Left cardiac atrium (tissue), 4 donors: ENCODE results near the gene OR7D2. TPM values are rescaled to one million over a fixed set of nuclear protein-coding genes. Genes with fewer than 3 reads are reported as not detected.
"Not testable (repeated sequence)": the region's sequence is repeated elsewhere in the genome, so short reads cannot be mapped to it uniquely, and the experiment has no call there.

Experiments used
- ATAC-seq, 2 donors: fragments of 200-7000 bp; cut with Tn5 transposase; one replicate each; pipeline ENCODE4 v1.9.1; 2020; ENCODE audit warnings: mild to moderate bottlenecking in 2 of 2, moderate library complexity in 2 of 2
- DNase-seq: peaks from one replicate; pipeline ENCODE4 v3.0.0-alpha.2; 2020
- intact Hi-C, 2 donors: fragments of 100-400 bp; cut with DNase I; formaldehyde crosslinking; loops; one replicate each; pipeline versions ENCODE4 v1.14.1 to v1.15.1; 2022 to 2023
- total RNA-seq, 2 donors: library from RNA; stranded (reverse); fragmentation: NEBNext Ultra II Directional; extraction: Animal tissue kit (Norgen Biotek cat#: 25700); gene quantifications; one replicate each; pipeline ENCODE4 v1.2.1, GENCODE V29; 2021
- donor health status: DM: no; HTN: yes; CAD: no.
- donor health status: DM: no; HTN: yes; CAD: no; lungs with severe emphysema.
- donor health status: DM: yes; HTN: yes; CAD: no.
- donor health status: Dilated cardiomyopathy.

OR7D2 gene
- total RNA-seq, 2 donors from 2014 or later: 0.21 TPM; not detected in 1

DNA sequence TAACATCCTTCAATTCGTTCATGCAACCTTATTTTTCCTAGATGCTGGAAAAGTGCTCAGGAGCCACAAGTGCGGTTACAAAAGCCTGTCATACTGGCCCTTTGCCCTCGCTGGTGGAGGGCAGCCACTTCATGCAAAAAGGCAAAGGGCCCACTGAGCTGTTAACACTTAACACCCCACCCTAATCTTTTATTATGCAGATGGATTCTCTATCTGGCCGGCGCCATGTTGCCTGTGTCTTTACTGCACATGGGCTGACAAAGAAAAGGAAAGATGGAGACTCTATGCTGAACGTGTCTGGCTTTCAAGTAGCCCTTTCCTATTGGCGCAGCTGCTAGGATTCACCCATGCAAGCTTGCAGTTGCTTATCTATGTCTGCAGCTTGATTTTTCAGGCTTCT, 10.8 kb downstream of the OR7D2 start:
- intact Hi-C loops: no loop called here
- ATAC-seq (no peak), DNase-seq (no peak)

- intact Hi-C loops, ATAC-seq, DNase-seq: not testable (repeated sequence)
Observed at GRCh38 chr19:9198044-9198443, 19.3 kb downstream of the OR7D2 start.

DNA sequence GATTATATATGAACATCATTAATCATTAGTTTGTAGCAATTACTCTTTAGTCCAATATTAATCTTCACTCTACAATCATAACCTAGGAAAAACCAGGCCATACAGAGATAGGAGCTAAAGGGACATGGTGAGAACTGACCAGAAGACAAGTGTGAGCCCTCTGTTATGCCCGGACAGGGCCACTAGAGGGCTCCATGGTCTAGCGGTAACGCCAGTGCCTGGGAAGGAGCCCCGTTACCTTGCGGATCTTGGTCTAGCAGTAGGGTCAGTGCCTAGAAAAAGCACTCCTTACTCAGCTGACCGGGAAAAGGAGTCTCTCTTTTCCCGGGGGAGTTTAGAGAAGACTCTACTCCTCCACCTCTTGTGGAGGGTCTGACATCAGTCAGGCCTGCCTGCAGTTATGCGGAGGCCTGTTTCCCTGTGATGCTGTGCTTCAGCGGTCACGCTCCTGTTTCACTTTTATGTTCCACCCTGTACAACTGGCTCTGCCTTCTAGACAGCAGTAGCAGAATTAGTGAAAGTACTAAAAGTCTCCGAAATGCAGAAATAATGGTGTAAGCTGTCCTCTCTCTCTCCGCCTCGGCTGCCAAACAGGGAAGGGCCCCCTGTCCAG, 26.8 kb downstream of the OR7D2 start:
- peak in 1 of 2 donors; percentile 81 for ATAC-seq
- DNase-seq: peak; percentile 77
- intact Hi-C loops: loop anchor here in 1 of 2 donors (5.0 kb wide), 1 partner anchor 592 kb away; no protein-coding TSS in a partner anchor

- ATAC-seq (no peak), DNase-seq (no peak)
- intact Hi-C loops: no loop called here
Observed at GRCh38 chr19:9219489-9219888, 40.7 kb downstream of the OR7D2 start, which contains the start of gene OR7D4. Gene OR7D4, minus strand, starts transcription at chr19:9219589. Its CDS starts 4,752 bp downstream, at chr19:9214837.

Other genes starting within 250 kb of the OR7D2 start
- gene MUC16, start 168.6 kb upstream of the OR7D2 start, total RNA-seq: 1 to 10 TPM; 1.3 to 1.7 TPM
- not detected for gene OR1M1, start 91.9 kb upstream of the OR7D2 start, total RNA-seq
- not detected for gene OR7G2, start 71.5 kb upstream of the OR7D2 start, total RNA-seq
- not detected for gene OR7G1, start 63.2 kb upstream of the OR7D2 start, total RNA-seq
- not detected for gene OR7G3, start 52.0 kb upstream of the OR7D2 start, total RNA-seq
- 10 to 100 TPM; 11.3 to 19.1 TPM for gene ZNF317, start 38.6 kb upstream of the OR7D2 start, total RNA-seq
- not detected for gene OR7D4, start 40.6 kb downstream of the OR7D2 start, total RNA-seq
- gene OR7E24, start 72.0 kb downstream of the OR7D2 start, total RNA-seq: not detected
- gene ZNF699, start 130.9 kb downstream of the OR7D2 start, total RNA-seq: 1 to 10 TPM; 3.0 to 4.3 TPM
- 10 to 100 TPM; 13.6 to 14.7 TPM for gene ZNF559, start 145.2 kb downstream of the OR7D2 start, total RNA-seq
- gene ZNF177, start 184.0 kb downstream of the OR7D2 start, total RNA-seq: 1 to 10 TPM; 1.8 TPM